ENCODE measurements around the gene EPOP. TPM values are rescaled to one million over a fixed set of nuclear protein-coding genes. Genes with fewer than 3 reads are reported as not detected.
A peak's percentile ranks its signal among the peaks of the same experiment; 100 is the strongest.

EPOP gene
- total and polyA plus RNA-seq, 2 of the 13 experiments (the other 11 are each of a cell fraction or from before 2014, with no cell fraction given) = 14.7 to 37.8 TPM

GRCh38 chr17:38705803-38706504, 31.2 kb upstream of the EPOP start (continued):
- TF ChIP-seq TEF (CRISPR knock-in tag; IDR thresholded peaks at IDR 0.05) (no peak), TBX3 (IDR thresholded peaks at IDR 0.05; ENCODE audit: borderline replicate concordance) (no peak), ZNF670 (CRISPR knock-in tag; IDR thresholded peaks at IDR 0.05; ENCODE audit: borderline replicate concordance) (no peak), CCAR2 (optimal IDR thresholded peaks at IDR 0.05; ENCODE audit: low read depth, low read length) (no peak), TP53 (CRISPR knock-in tag; conservative IDR thresholded peaks at IDR 0.05) (no peak), PPARG (CRISPR knock-in tag; conservative IDR thresholded peaks at IDR 0.05) (no peak), MYPOP (CRISPR knock-in tag; IDR thresholded peaks at IDR 0.05) (no peak), HMG20B (CRISPR knock-in tag; conservative IDR thresholded peaks at IDR 0.05) (no peak), FOSL1 (CRISPR knock-in tag; IDR thresholded peaks at IDR 0.05; ENCODE audit: borderline replicate concordance) (no peak), ZNF557 (CRISPR knock-in tag; IDR thresholded peaks at IDR 0.05) (no peak), MLX (CRISPR knock-in tag; IDR thresholded peaks at IDR 0.05) (no peak), ZNF709 (CRISPR knock-in tag; IDR thresholded peaks at IDR 0.05) (peak; percentile 63; the same call in 1 of the 2 replicates), ZNF496 (CRISPR knock-in tag; IDR thresholded peaks at IDR 0.05; ENCODE audit: insufficient replicate concordance) (no peak), HNRNPUL1 (IDR thresholded peaks at IDR 0.05; ENCODE audit: low read depth, low read length) (no peak), NR1H2 (CRISPR knock-in tag; IDR thresholded peaks at IDR 0.05; ENCODE audit: borderline replicate concordance, low read depth) (no peak), ZMAT3 (CRISPR knock-in tag; conservative IDR thresholded peaks at IDR 0.05) (no peak), ZFP90 (CRISPR knock-in tag; IDR thresholded peaks at IDR 0.05; ENCODE audit: borderline replicate concordance) (no peak), ZNF503 (CRISPR knock-in tag; IDR thresholded peaks at IDR 0.05) (peak; percentile 64; the same call in 1 of the 2 replicates), CENPX (CRISPR knock-in tag; IDR thresholded peaks at IDR 0.05) (no peak), CENPT (CRISPR knock-in tag; IDR thresholded peaks at IDR 0.05; ENCODE audit: low read depth) (no peak), ZNF430 (CRISPR knock-in tag; IDR thresholded peaks at IDR 0.05) (peak; percentile 67; the same call in 1 of the 2 replicates), NBN (conservative IDR thresholded peaks at IDR 0.05) (no peak), PBX3 (CRISPR knock-in tag; IDR thresholded peaks at IDR 0.05; ENCODE audit: borderline replicate concordance) (no peak), REXO4 (CRISPR knock-in tag; IDR thresholded peaks at IDR 0.05; ENCODE audit: borderline replicate concordance) (no peak), SUZ12 (IDR thresholded peaks at IDR 0.05; ENCODE audit: low read depth, low read length) (no peak)
